KOPT-K1 (cell line): Measurements from ENCODE around the gene SLC12A4.
"Not testable (repeated sequence)": the region's sequence is repeated elsewhere in the genome, so short reads cannot be mapped to it uniquely, and the experiment has no call there.

ENCODE experiments used
- H3K27ac ChIP-seq: fragments of 200-600 bp; sonication (generic); 2 replicates; pipeline ENCODE4 v1.5.1; 2016; ENCODE audit warnings: antibody characterized with exemption, mild to moderate bottlenecking, low read depth, low read length; ENCODE audit not compliant: poor library complexity, severe bottlenecking
- H3K36me3 ChIP-seq: fragments of 200-600 bp; sonication (generic); 2 replicates; pipeline ENCODE4 v1.5.1; 2017; ENCODE audit warnings: antibody characterized with exemption, mild to moderate bottlenecking, low read length, moderate library complexity; ENCODE audit not compliant: insufficient read depth
- H3K9me3 ChIP-seq: fragments of 200-600 bp; sonication (generic); 2 replicates; pipeline ENCODE4 v1.5.1; 2017; ENCODE audit warnings: antibody characterized with exemption, low read length, mild to moderate bottlenecking; ENCODE audit not compliant: insufficient read depth, poor library complexity, severe bottlenecking

Gene SLC12A4

DNA sequence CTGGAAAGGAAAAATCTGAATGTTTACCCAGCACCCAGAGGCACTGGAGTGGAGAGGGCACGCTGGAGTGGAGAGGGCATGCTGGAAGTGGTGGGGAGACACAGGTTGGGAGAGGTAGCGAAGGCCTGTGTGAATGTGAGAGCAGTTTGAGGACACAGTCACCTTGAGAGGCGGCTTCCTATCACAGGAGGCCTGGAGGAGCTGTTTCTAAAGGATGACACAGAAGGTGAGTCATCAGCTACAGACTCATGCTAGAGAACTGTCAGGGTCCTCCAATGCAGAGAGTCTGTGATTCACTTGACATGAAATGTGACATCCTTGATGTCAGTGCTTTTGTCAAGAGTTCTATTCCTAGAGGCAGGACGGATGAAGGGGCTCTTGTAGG is 50.6 kb downstream of the SLC12A4 start:
- Histone ChIP-seq H3K27ac (no peak overlapping the region), H3K9me3 (no peaks in the 10 kb centered on the region), H3K36me3 (peaks cover 30% of the 10 kb centered on the region)

DNA sequence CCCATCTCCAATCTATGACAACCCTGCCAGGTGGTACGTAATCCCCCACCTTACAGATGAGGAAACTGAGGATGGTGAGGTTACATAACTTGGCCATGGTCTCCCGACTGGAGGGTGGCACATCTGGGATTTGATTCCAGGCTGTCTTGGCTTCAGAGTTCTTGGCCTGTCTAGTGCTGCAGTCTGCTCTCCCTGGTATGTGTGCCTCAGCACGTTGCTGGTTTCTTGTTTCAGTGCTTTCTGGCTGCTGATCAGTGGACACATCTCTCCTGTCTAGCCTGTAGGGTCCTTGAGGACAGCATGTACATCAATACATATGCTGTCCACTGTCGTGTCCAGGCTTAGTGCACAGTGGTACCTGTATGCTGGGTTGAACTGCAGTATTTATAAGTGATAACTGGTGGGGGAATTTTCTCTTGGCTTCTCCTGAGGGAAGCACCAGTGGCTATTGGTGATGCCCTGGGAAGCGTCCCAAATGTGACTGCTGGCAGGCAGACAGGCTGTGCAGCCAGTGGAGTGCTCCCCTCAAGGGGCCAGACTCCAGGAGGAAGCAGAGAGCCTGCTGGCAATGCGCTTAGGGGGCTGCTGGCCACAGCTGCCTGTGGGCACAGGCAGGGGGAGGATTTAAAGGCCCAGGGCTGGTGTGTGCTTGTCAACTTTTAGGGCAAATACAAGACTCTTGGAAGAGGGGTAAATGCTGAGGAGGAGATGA is 51.1 kb downstream of the SLC12A4 start:
- no peak overlapping the region for H3K27ac ChIP-seq
- peaks cover 25% of the 10 kb centered on the region for H3K36me3 ChIP-seq
- H3K9me3 ChIP-seq = no peaks in the 10 kb centered on the region

DNA sequence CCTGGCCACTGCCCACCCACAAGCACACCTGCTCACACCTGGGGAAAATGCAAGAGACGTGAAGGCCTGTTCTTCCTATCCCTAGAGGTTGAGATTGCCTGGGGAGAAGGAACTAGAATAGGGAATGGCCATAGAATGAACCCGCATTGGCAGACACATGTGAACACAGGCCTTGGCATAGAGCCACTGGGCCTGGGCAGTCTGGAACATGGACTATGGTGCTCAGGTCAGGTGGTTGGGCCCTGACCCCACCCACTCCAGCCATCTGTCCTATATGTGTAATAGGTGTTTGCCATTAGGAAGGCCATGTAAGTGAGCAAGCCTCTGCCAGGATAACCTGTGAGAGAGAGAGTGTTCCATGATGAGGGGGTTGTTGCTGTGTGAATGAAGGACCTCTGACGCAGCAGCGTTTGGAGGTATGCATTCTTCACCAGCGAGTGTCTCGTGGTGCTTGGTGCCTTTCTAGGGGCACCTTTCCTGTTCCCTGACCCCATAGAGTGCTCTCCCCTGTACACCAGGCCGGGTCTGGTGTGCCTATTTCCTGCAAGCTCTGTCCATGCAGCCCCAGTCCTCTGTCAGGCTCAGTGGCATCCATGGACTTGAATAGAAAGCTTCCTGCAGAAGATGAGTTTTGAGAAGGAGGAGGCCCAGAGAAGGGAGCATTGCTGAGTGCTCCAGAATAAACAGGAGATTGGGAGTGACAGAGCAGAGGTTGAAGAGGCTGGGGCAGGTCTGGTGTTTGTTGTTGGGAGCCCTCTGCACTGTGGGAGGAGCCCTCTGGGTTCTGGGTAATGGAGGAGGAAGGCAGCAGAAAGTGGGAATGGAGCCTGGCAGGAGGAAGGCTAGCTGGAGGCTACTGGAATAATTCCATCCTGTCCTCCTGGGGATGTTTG is 52.4 kb downstream of the SLC12A4 start:
- H3K27ac ChIP-seq = no peak overlapping the region
- no peaks in the 10 kb centered on the region for H3K9me3 ChIP-seq

DNA sequence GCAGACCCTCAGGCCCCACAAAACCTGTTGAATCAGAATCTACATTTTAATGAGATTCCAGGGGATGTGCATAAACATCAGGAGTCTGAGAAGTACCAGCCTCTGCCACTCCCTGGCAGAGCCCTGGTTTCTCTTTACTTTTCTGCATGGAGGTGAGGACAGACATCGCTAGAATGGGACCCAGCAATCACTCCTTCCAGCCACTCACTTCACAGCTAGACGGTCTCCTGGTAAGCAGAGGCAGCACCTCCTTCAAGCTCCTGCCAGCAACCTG is 53.0 kb downstream of the SLC12A4 start:
- not testable (repeated sequence) for H3K9me3 ChIP-seq, H3K27ac ChIP-seq
- H3K36me3 ChIP-seq = peaks cover 36% of the 10 kb centered on the region

More for the DNA sequence above, 52.4 kb downstream of the SLC12A4 start:
- H3K36me3 ChIP-seq = peaks cover 31% of the 10 kb centered on the region

DNA sequence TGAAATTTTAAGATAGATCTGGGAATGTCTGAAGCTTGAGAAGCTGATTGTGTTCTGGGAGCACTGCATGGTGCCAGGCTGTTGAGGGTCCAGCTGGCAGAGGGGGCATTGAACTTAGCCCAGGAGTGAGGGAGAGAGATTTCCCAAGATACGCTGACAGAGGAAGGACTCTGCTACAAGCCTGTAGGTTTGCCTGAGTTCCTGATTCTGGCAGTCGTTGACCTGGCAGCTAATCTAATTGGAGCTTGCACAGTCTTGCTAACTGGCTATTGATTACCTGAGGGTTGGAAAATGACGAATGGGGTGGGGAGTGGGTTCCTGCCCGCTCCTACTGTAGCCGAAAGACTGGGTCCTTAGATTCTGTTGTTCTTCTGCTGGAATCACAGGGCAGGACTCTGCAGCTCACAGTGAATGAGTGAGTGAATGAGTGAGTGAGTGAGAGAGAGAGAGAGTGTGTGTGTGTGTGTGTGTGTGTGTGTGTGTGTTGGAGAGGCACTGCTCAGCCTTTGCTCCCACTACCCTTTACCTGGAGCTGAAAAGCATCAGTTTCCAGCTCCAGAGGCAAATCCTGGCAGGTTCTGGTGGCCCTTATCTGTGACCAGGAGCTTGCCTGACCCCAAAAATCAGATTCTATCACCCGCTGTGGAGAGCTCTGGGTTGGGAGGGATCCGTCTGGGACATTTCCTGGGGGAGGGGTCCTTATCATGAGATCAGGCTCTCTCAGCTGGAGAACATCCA is 53.5 kb downstream of the SLC12A4 start:
- Histone ChIP-seq H3K36me3 (peaks cover 36% of the 10 kb centered on the region), H3K9me3 (no peaks in the 10 kb centered on the region), H3K27ac (no peak overlapping the region)

DNA sequence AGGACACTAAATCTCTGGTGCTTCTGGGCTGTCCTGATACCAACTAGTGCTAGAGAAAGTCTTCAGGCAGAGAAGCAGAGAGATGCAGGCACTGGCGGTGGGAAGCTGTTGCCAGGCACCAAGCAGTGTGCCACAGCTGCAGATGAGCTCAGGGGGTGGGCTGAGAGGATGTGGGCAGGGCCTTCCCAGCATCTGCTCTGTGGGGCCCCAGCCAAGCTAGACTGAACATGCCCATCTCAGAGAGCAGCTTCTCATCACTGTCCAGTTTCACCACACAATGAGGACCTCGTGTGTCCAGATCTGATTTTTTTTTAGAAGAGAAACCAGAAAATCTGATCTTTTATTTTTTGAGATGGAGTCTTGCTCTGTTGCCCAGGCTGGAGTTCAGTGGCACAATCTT is 58.3 kb downstream of the SLC12A4 start:
- Histone ChIP-seq H3K27ac (peak overlapping the region; percentile 8), H3K9me3 (no peaks in the 10 kb centered on the region), H3K36me3 (peaks cover 34% of the 10 kb centered on the region)

DNA sequence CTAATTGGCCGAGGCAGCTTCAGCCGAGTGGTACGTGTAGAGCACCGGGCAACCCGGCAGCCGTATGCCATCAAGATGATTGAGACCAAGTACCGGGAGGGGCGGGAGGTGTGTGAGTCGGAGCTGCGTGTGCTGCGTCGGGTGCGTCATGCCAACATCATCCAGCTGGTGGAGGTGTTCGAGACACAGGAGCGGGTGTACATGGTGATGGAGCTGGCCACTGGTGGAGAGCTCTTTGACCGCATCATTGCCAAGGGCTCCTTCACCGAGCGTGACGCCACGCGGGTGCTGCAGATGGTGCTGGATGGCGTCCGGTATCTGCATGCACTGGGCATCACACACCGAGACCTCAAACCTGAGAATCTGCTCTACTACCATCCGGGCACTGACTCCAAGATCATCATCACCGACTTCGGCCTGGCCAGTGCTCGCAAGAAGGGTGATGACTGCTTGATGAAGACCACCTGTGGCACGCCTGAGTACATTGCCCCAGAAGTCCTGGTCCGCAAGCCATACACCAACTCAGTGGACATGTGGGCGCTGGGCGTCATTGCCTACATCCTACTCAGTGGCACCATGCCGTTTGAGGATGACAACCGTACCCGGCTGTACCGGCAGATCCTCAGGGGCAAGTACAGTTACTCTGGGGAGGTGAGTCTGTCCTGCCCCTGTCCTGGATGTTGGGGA is 59.2 kb downstream of the SLC12A4 start:
- Histone ChIP-seq H3K27ac (no peak overlapping the region), H3K9me3 (no peaks in the 10 kb centered on the region), H3K36me3 (peaks cover 34% of the 10 kb centered on the region)

DNA sequence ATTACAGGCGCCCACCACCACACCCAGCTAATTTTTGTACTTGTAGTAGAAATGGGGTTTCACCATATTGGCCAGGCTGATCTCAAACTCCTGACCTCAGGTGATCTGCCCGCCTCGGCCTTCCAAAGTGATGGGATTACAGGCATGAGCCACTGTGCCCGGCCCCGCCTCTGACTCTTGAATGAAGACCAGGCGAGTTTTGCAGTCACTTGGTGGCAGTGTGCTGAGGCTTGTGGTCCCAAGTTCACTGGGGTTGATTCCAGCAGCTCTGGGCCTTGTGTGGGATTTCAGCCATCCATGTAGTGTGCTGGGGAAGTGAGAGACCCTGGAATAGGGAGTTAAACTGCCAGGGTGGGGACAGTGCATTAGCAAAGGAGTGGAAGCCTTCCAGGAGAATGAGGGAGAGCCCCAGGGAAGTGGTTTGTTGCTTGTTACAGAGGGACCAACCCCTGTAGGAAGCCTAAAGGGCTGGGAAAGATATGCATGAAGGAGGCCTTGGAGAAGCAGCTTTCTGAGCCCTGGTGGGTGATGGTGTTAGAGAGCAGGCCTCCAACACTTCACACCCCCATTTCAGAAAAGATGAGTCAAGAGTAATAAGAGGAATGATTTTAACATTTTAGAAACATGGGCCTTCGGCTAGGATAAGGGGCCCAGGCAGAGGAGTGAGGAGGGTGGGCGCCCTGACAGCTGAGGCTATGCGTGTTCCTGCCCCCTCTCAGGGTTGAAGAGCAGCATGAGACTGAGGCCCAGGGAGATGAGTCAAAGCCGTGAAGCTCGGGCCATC is 60.8 kb downstream of the SLC12A4 start:
- Histone ChIP-seq H3K36me3 (peaks cover 38% of the 10 kb centered on the region), H3K9me3 (no peaks in the 10 kb centered on the region), H3K27ac (no peak overlapping the region)

DNA sequence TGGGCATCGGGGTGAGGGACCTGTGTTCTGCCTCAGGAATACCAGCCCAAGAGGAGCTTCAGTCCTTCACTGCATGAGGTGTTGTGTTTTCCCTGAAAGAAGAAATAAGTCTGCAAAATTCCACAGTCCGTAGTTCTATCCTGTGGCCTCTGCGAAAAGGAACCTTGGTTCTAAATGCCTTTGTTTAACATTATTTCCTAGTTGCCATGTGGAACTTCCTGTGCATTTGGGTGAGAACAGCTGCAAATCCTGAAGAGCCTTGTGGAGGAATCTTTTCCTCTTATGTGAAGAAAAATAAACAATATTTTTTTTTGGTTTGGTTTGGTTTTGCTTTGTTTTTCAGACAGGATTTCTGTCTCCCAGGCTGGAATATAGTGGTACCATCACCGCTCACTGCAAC is 65.6 kb downstream of the SLC12A4 start:
- Histone ChIP-seq H3K9me3 (no peaks in the 10 kb centered on the region), H3K36me3 (peaks cover 15% of the 10 kb centered on the region), H3K27ac (no peak overlapping the region)

DNA sequence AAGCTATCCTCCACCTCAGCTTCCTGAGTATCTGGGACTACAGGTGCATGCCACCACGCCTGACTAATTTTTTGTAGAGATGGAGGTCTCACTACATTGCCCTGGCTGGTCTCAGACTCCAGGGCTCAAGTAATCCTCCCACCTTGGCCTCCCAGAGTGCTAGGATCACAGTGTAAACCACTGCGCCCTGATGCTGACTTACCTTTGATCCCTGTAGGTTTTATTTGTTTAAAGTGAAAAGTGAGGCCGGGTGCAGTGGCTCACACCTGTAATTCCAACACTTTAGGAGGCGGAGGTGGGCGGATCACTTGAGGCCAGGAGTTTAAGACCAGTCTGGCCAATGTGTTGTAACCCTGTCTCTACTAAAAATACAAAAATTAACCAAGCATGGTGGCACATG is 66.7 kb downstream of the SLC12A4 start:
- Histone ChIP-seq H3K36me3 (peaks cover 20% of the 10 kb centered on the region), H3K27ac (no peak overlapping the region), H3K9me3 (no peaks in the 10 kb centered on the region)

DNA sequence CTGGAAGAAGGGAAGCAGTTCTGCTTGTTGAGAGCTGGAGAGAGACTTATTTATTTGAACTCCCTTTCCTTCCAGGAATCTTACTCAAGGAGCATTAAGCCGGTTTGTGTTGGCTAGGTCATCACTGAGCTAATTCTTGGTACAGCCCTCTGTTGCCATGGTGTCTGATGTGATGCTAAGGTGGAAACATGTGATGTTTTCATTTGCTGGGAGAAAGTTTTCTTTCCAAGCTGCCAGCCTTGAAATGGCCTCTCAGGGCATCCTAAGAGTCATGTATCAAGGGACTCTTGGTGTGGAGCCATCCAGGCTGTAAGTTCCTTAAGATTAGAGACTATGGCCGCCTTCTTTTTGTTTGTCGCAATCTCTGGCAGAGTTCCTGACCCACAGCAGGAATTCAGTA is 71.2 kb downstream of the SLC12A4 start:
- no peak overlapping the region for H3K27ac ChIP-seq
- peaks cover 11% of the 10 kb centered on the region; the same call in 1 of the 2 replicates for H3K36me3 ChIP-seq
- no peaks in the 10 kb centered on the region for H3K9me3 ChIP-seq

DNA sequence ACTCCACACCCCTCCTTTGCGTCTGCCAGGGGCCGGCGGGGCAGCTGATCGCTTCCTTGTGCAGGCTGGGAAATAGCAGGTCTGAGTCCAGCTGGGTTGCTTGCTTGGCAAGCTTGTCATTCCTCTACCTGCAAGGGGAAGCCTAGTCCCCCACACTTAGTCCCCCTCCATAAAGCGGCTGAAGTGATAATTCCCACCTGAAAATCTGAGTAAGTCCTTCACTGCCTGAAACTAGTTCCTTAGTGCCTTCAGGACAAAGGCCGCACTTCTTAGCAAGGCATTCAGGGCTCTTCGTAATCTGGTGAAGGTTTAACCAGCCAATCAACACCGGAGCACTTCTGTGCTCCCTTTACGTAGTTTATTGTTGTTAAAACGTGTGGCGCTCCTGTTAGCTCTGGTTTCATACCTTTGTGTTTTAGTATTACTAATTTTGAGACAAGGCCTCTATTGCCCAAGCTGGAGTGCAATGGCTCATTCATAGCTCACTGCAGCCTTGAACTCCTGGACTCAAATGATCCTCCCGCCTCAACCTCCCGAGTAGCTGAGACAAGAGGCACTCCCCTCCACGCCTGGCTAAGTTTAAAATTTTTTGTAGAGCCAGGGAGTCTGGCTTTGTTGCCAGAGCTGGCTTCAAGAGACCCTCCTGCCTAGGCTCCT is 74.6 kb downstream of the SLC12A4 start:
- Histone ChIP-seq H3K36me3 (0 out of 2 replicates have a peak, but pooled peaks cover 6% of the 10 kb centered on the region), H3K9me3 (no peaks in the 10 kb centered on the region), H3K27ac (peak overlapping the region; percentile 79)
